Fibroblast of peridontal ligament (primary cell): ENCODE data around the gene ABHD15.

ENCODE experiments used
- DNase-seq: peaks from one replicate; pipeline ENCODE4 v3.0.0-alpha.2; 2010; ENCODE audit errors: extremely low read depth

Gene ABHD15

GRCh38 chr17:29566473-29567303 is at the start of gene ABHD15:
Gene ABHD15 (minus strand): TSS chr17:29567037. CDS start chr17:29566966, 71 bp downstream.
- DNase-seq = peak; percentile 59

- peak; percentile 66 for DNase-seq
Observed at GRCh38 chr17:29615492-29616299, 48.9 kb upstream of the ABHD15 start.

GRCh38 chr17:29615048-29615385 is 48.2 kb upstream of the ABHD15 start:
- DNase-seq = no peak

- no peak for DNase-seq
Observed at GRCh38 chr17:29614349-29615047, 47.7 kb upstream of the ABHD15 start.

- DNase-seq = no peak
Observed at GRCh38 chr17:29613856-29614255, 47.0 kb upstream of the ABHD15 start.

GRCh38 chr17:29613352-29613837 is 46.6 kb upstream of the ABHD15 start:
- peak; percentile 63 for DNase-seq

- DNase-seq = no peak
Observed at GRCh38 chr17:29612404-29613280, 45.8 kb upstream of the ABHD15 start.

GRCh38 chr17:29612094-29612403 is 45.2 kb upstream of the ABHD15 start:
- no peak for DNase-seq

- DNase-seq = no peak
Observed at GRCh38 chr17:29611351-29612093, 44.7 kb upstream of the ABHD15 start.

- no peak for DNase-seq
Observed at GRCh38 chr17:29610395-29610794, 43.6 kb upstream of the ABHD15 start.

GRCh38 chr17:29608986-29609385 is 42.1 kb upstream of the ABHD15 start:
- no peak for DNase-seq

- no peak for DNase-seq
Observed at GRCh38 chr17:29607557-29608195, 40.8 kb upstream of the ABHD15 start.

- DNase-seq = no peak
Observed at GRCh38 chr17:29603109-29603674, 36.4 kb upstream of the ABHD15 start.

GRCh38 chr17:29597361-29598172 is 30.7 kb upstream of the ABHD15 start:
- no peak for DNase-seq

GRCh38 chr17:29596811-29597210 is 30.0 kb upstream of the ABHD15 start:
- no peak for DNase-seq

GRCh38 chr17:29595943-29596774 is 29.3 kb upstream of the ABHD15 start:
- DNase-seq = no peak

GRCh38 chr17:29595107-29595942 is 28.5 kb upstream of the ABHD15 start:
- no peak for DNase-seq
